T-helper 2 cell (primary cell): ENCODE results near the gene LDLRAD3.
"Not testable (repeated sequence)": the region's sequence is repeated elsewhere in the genome, so short reads cannot be mapped to it uniquely, and the experiment has no call there.

Experiments used
- DNase-seq, 5 experiments: peaks; one replicate each; pipeline versions ENCODE4 v3.0.0 to v3.0.0-alpha.2; 2012 to 2022

LDLRAD3 gene

GRCh38 chr11:36023922-36024321 lies 80.1 kb downstream of the LDLRAD3 start:
- no peak for DNase-seq

DNA sequence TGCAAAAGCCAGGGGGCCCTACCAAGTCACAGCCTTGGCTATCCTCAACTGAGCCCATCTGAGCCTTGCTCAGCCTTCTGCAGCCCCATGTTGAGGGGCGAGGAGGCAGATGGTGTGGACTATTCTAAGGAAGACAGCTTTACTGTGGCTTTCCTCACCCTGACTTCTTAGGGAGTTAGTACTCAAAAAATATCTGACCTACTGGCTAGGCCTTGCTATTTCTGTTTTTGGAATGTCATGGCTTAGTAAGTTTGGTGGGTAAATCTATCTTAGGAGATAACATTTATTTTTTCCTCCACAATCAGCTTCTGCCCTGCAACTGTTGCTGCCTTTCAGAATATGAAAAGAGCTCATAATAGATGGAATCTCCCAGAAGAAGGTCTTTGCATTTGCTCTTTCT lies 80.9 kb downstream of the LDLRAD3 start:
- DNase-seq: no peak

- DNase-seq: no peak
Measured at GRCh38 chr11:36026315-36026968, 82.6 kb downstream of the LDLRAD3 start.

GRCh38 chr11:36027731-36028130 lies 83.9 kb downstream of the LDLRAD3 start:
- no peak for DNase-seq

DNA sequence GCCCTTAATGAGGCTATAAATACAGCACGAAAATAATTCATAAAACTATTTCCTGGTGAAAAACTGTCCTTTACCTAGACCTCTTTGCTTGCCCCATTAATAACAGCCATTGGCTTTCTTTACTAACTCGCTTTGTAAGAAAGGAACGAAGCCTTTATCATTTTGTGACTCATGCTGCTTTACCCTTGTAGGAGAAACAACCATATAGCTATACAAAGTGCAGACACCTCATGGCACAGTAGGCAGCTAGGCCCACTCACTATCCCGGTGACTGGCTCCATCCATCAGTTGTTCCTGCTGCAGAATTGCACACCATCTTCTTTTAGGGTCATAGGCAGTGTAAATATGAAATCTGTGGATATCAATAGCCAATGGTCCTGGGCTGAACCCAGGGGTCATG lies 85.8 kb downstream of the LDLRAD3 start:
- no peak for DNase-seq

GRCh38 chr11:36030731-36031281 lies 86.9 kb downstream of the LDLRAD3 start:
- no peak for DNase-seq

- no peak for DNase-seq
Measured at GRCh38 chr11:36033082-36033751, 89.4 kb downstream of the LDLRAD3 start.

GRCh38 chr11:36033936-36034335 lies 90.1 kb downstream of the LDLRAD3 start:
- DNase-seq: no peak

DNA sequence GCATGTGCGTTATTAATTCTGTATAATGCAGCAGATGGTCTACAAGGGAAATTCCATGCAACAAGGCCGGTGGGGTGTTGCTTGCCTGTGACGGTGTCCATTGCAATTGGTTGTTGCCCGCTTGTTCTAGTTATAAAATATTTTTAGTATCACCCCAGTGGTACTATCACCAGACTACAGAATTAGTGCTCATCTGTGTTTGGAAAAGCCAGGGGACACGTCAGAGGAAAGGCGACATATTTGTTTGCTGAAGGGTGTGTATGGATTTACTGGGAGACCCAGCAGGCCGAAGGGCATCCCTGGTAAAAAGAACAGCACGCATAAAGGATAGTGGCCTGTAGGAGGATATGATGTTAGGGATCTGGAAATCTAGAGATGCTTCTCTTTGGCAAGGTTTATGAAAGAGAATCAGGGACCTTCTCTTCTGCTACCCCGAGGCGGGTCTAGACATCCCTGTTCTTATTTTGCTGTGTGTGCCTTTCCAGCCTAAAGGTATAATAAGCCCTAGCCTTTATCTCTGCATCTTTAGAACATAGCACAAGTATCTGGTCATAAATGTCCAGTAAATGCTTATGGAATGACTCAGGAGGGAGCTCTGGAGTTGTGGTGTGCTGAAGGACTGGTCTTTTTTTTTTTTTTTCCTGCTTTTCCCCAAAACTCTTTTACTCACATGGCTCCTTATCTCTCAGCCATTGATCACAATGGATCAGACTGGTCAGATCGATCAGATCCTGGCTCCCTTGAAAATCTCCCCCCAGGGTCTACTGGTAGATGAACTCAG lies 90.9 kb downstream of the LDLRAD3 start:
- DNase-seq: no peak

DNA sequence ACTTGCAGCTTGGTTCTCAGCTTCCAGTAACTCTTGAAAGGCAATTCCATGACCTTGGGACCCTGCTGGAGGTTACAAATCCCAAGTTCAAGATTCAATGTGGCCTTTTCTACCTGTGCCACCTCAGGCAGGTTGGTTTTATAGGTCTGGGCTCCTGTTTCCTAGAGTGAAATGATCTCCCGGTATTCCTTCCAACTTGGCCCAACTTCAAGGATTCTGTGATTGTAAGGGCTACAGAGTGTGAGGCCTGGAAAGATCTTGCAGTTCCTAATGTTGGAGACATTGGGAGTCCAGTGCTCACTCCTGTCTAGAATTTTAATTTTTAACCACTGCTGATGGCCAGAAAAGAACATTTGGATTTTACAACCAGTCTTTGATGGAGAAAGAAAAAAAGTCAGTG lies 91.6 kb downstream of the LDLRAD3 start:
- no peak for DNase-seq

DNA sequence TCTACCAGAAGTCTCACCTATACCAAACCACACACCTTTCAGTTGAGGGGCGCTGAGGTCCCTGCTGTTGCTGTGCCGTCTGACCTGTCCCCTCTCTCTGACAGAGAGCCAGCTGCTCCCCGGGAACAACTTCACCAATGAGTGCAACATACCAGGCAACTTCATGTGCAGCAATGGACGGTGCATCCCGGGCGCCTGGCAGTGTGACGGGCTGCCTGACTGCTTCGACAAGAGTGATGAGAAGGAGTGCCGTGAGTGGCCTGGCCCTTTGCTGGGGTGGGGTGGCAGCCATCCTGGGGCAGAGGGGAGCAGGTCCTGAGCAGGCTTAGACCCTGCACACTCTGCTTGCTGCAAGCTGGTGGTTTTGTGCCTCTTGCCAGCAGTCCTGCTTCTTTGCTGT lies 92.1 kb downstream of the LDLRAD3 start:
- DNase-seq: no peak

DNA sequence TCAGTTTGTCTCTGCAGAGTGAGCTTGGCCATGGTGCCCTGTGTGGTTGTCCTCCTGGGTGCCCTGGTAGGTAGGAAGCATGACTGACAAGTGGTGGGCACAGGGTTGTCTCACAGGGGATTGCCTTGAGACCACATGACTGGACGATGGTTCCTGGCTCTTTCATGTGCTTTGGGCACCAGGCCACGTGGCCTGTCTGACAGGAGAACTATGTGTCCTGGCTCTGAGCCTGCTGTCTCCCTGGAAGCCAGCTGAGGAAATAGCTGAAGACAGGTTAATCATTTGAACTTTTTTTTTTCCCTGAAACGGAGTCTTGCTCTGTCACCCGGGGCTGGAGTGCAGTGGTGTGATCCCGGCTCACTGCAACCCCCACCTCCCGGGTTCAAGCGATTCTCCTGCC lies 93.2 kb downstream of the LDLRAD3 start:
- DNase-seq: no peak

DNA sequence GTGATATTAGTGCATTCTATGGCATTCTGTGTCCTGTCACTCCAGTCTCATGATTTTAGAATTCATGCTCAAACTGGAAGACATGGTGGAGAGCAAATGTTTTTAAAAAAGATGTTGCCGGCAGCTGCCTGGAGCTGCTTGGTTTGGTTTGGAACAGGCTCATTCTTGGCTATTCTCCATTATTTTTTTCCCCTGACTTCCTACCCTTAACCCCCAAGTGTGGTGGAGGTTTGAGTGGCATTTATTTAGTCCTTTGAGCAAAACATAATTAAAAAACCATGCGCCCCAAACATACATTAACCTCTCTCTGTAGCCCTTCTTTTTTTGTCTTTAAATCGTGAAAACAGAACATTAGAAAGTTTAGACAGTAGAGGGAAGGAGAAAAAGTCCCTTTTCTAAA lies 94.7 kb downstream of the LDLRAD3 start:
- no peak for DNase-seq

- DNase-seq: no peak
Measured at GRCh38 chr11:36039471-36039870, 95.6 kb downstream of the LDLRAD3 start.

DNA sequence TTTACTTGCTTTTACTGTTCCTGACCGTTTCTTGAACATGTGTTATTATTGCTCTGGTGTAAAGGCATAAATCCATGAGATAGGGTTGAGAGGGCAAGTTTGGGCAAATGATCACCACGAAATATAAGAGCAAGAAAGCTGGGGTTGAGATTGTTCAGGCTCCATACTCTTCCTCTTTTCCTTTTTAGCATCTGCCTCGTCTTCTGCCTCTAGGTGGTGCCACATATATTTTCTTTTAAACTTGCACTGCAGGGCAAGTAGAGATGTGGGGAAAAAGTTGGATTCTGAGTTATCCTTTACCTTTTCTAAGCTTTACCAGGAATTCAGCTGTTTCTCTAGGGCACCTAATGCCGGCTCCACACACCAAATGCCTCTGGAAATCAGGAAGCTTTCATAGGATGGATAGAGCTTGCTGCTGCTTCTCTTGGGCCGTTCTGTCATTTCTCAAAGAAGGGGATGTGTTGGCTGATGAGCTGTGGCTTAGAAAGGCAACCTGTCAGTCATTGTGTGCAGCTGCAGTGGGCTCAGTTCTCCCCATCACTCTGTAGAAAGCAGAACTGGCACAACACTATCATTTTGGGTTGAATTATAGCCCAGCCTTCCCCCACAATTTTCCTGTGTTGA lies 98.2 kb downstream of the LDLRAD3 start:
- no peak for DNase-seq

- DNase-seq: no peak
Measured at GRCh38 chr11:36044636-36045035, 100.8 kb downstream of the LDLRAD3 start.

DNA sequence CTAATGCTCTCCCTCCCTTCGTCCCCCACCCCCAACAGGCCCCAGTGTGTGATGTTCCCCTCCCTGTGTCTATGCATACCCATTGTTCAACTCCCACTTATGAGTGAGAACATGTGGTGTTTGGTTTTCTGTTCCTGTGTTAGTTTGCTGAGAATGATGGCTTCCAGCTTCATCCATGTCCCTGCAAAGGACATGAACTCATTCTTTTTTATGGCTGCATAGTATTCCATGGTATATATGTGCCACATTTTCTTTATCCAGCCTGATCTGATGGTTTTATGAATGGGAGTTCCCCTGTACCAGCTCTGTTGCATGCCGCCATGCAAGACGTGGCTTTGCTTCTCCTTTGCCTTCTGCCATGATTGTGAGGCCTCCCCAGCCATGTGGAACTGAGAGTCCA lies 102.1 kb downstream of the LDLRAD3 start:
- not testable (repeated sequence) for DNase-seq

DNA sequence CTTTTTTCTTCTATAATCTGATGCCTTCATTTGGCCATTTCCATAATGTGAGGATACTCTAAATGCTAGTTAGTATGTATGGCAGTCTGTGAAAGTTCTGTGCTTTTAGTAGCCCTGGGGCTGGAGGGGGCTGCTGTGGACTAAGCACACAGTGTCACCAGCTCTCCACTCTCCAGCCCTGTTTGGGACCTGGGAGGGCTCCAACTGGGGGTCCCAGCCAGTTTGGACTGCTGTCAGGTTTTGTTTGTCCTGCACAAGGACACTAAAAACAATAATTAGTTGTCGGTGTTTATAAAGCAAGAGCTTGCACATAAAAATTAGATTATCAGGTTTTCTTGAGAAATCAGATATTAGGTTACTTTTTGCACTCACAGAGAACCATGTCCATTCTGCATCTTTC lies 103.1 kb downstream of the LDLRAD3 start:
- no peak for DNase-seq

GRCh38 chr11:36047344-36047743 lies 103.5 kb downstream of the LDLRAD3 start:
- DNase-seq: no peak

GRCh38 chr11:36048496-36049247 lies 104.8 kb downstream of the LDLRAD3 start:
- no peak for DNase-seq

DNA sequence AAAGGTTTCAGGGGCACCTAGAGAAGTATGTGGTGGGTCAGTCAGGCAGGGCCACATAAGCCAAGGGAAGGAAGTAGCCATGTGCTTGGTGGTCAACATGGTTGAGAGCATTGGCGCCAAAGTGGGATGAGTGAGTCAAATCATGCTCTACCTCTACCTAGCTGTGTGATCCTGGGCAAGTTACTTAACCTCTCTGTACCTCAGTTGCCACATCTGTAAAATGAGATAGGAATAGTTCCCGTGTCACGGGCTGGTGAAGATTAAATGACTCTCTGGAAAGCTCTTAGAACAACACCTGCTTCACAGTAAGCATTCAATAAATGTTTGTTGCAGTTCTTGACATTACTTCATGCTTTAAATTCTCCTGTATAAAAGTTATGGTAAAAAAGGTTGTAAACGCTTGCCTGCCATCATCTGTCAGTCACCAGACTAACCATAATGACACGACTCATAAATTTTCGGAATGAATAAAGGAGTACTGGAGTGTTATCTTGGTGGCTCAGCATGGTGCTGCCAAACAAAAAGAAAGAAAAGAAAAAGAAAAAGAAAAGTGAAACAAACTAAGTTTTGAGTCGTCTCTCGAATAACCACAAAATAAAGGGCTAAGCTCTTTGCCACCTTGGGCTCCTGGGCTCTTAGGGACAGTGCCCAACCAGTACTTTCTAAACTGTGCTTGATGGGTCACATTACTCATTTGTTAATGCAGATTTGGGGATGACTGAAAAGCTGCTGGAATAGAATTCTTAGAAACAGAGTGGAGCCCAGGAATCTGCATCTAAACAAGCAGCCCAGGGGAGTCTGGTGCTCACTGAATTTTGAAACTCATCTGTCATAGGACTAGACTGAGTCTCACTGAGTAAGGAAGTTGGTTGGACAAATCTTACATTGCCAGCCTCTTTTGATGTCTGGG lies 107.6 kb downstream of the LDLRAD3 start:
- DNase-seq: no peak
